Endothelial cell of umbilical vein (primary cell): ENCODE measurements around the gene STARD9.

Source experiments
- CTCF ChIP-seq, 2 donors: IDR thresholded peaks; 1 replicate in 1 of 2; 2 replicates in 1 of 2; pipeline ENCODE4 v1.5.1; 2011; ENCODE audit warnings: low read length in 2 of 2, mild to moderate bottlenecking in 2 of 2, moderate library complexity in 2 of 2, control low read depth in 1 of 2, inconsistent platforms in 1 of 2, low read depth in 1 of 2; ENCODE audit not compliant: insufficient read depth in 1 of 2; ENCODE audit errors: extremely low read depth in 1 of 2
- GATA2 ChIP-seq: IDR thresholded peaks from 2 replicates; pipeline ENCODE4 v1.7.0; 2011; ENCODE audit warnings: low read depth, mild to moderate bottlenecking, moderate library complexity, mixed read lengths, low read length; ENCODE audit not compliant: insufficient read length, insufficient read depth
- POLR2A ChIP-seq: IDR thresholded peaks from 2 replicates; pipeline ENCODE4 v1.6.1; 2012; ENCODE audit warnings: low read depth, mild to moderate bottlenecking, control low read depth, low read length

DNA sequence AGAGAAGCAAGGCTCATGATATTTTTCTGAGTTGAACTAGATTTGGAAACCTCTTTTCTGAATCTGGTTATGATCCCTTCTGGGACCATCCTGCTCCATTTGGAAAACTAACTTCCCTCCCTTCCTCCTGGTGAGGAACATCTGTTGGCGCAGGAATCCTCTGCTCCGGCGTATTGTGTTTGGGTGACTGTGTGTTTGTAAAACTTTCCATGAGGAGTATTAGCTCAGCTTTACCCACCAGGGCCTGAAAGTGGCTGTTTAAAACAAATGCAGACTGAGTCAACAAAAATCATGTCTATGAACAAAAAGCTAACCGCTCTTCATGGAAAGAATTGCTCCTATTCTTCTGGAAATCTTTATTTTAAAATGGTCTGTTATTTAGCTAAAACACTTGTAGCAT, 17.7 kb downstream of the STARD9 start:
- TF ChIP-seq POLR2A (no peak), GATA2 (no peak), CTCF (IDR thresholded peaks at IDR 0.05; ENCODE audit: extremely low read depth in 1 of 2, insufficient read depth in 1 of 2, low read depth in 1 of 2, low read length in 2 of 2) (no peak)
